Panc1 (cell line): ENCODE data around the gene ZFPL1. TPM values are rescaled to one million over a fixed set of nuclear protein-coding genes. Genes with fewer than 3 reads are reported as not detected.

ENCODE experiments used
- ATAC-seq: fragments of 200-7000 bp; cut with Tn5 transposase; 2 replicates; pipeline ENCODE4 v1.9.1; 2020; ENCODE audit warnings: mild to moderate bottlenecking, moderate library complexity
- BruUV-seq: library from RNA; stranded (reverse); fragments of 400-500 nt; replicated peaks from 2 replicates; lab custom pipeline; 2021; lab: Mats Ljungman, UMichigan
- CTCF ChIA-PET: fragments of 300-600 bp; sonication (Branson Sonifier 250); formaldehyde crosslinking; loops from one replicate; lab custom pipeline; 2022; ENCODE audit warnings: antibody characterized with exemption; lab: Charles Lee
- POLR2A ChIA-PET: fragments of 300-600 bp; sonication (Branson Sonifier 250); formaldehyde crosslinking; loops from one replicate; lab custom pipeline; 2022; ENCODE audit warnings: antibody characterized with exemption; lab: Charles Lee
- DNase-seq: peaks from one replicate; pipeline ENCODE4 v3.0.0-alpha.2; 2010; ENCODE audit warnings: low read depth, low spot score
- H3K27ac ChIP-seq: 2 replicates; pipeline ENCODE4 v1.5.1; 2011; ENCODE audit warnings: mild to moderate bottlenecking, low read length, inconsistent platforms
- H3K27me3 ChIP-seq: fragments of 200-500 bp; sonication (Bioruptor generic); 2 replicates; pipeline ENCODE4 v1.6.0; 2014; ENCODE audit warnings: low read length, inconsistent platforms; ENCODE audit not compliant: control insufficient read depth, insufficient read depth
- H3K36me3 ChIP-seq: fragments of 200-500 bp; sonication (Bioruptor generic); 2 replicates; pipeline ENCODE4 v1.5.1; 2014; ENCODE audit warnings: inconsistent platforms, mild to moderate bottlenecking, low read length, moderate library complexity; ENCODE audit not compliant: control insufficient read depth, insufficient read depth
- H3K4me1 ChIP-seq: 2 replicates; pipeline ENCODE4 v1.5.1; 2011; ENCODE audit warnings: inconsistent platforms, mild to moderate bottlenecking, low read length, moderate library complexity; ENCODE audit not compliant: control insufficient read depth, insufficient read depth
- H3K4me3 ChIP-seq, 2 experiments: 2 replicates each; pipeline ENCODE4 v1.5.1; 2011 to 2012; ENCODE audit warnings: low read depth in 2 of 2, low read length in 2 of 2, mild to moderate bottlenecking in 2 of 2, inconsistent platforms in 1 of 2, moderate library complexity in 1 of 2
- H3K9me3 ChIP-seq: fragments of 200-500 bp; sonication (Bioruptor generic); 2 replicates; pipeline ENCODE4 v1.5.1; 2014; ENCODE audit warnings: low read depth, mild to moderate bottlenecking, inconsistent platforms, low read length, moderate library complexity; ENCODE audit not compliant: control insufficient read depth, insufficient read depth
- CTCF ChIP-seq: fragments of 450-650 bp; IDR thresholded peaks from 2 replicates; pipeline ENCODE4 v1.5.1; 2017; ENCODE audit warnings: mild to moderate bottlenecking
- POLR2AphosphoS5 ChIP-seq: IDR thresholded peaks from 2 replicates; pipeline ENCODE4 v1.6.1; 2012; ENCODE audit warnings: mild to moderate bottlenecking, low read depth, low read length, moderate library complexity
- REST ChIP-seq, 2 experiments: IDR thresholded peaks; 2 replicates each; pipeline ENCODE4 v1.6.1; 2011 to 2012; ENCODE audit warnings: low read depth in 2 of 2, control low read depth in 1 of 2, low read length in 1 of 2, mild to moderate bottlenecking in 1 of 2, moderate library complexity in 1 of 2; ENCODE audit not compliant: insufficient read depth in 1 of 2
- SIN3A ChIP-seq: IDR thresholded peaks from 2 replicates; pipeline ENCODE4 v1.6.1; 2012; ENCODE audit warnings: low read depth, mild to moderate bottlenecking, low read length, moderate library complexity, borderline replicate concordance; ENCODE audit not compliant: insufficient read depth
- TCF7L2 ChIP-seq: IDR thresholded peaks from 2 replicates; pipeline ENCODE4 v1.6.1; 2011; ENCODE audit warnings: mild to moderate bottlenecking, low read depth, low read length, inconsistent platforms
- in situ Hi-C: cut with HindIII; loops from 2 replicates; pipeline ENCODE4 v1.10.0; 2016; ENCODE audit warnings: low sequenced_read_pairs, low pct_unique_long_range_greater_than_20kb
- intact Hi-C: fragments of 100-400 bp; cut with micrococcal nuclease; formaldehyde crosslinking; loops from one replicate; pipeline ENCODE4 v1.10.0; 2022; ENCODE audit not compliant: unreplicated experiment
- total RNA-seq: library from RNA; stranded (reverse); gene quantifications from one replicate; pipeline ENCODE4 v1.2.1, GENCODE V29; 2021; ENCODE audit not compliant: unreplicated experiment

ZFPL1 gene
- total RNA-seq, 1 experiment from 2014 or later: 68.4 TPM

- H3K27me3 ChIP-seq: no peaks in the 10 kb centered on the region
- POLR2A ChIA-PET: no interaction called here
- BruUV-seq: no TSS peak
These were observed 28.5 kb upstream of the ZFPL1 start for GRCh38 chr11:65055538-65055937.

DNA sequence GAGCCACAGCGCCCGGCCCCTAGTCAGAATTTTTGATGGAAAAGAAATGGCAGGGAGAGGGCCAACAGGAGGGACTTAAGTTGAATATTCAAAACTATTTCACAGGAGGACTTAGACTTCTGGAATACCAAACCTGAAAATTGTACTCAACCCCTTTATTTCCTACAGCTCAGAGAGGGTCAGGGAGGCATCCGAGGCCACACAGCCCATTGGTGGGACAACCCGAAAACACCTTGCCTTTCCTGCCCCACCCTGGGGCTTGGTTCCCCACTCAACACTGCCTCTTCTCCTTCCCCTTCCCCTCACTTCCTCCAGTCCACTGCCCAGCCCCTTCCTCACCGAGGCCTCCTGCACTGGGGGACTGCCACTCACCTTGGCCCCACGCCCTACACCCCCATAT, 27.0 kb upstream of the ZFPL1 start:
- in situ Hi-C loops: no loop called here
- TF ChIP-seq CTCF (no peak), TCF7L2 (no peak)
- ChIA-PET POLR2A (no interaction called here), CTCF (no interaction called here)
- Histone ChIP-seq H3K4me3 (no peak overlapping the region), H3K27me3 (no peaks in the 10 kb centered on the region), H3K4me1 (no peaks in the 10 kb centered on the region), H3K9me3 (no peaks in the 10 kb centered on the region), H3K36me3 (no peaks in the 10 kb centered on the region), H3K27ac (no peak overlapping the region)
- BruUV-seq: no TSS peak
- DNase-seq (no peak), ATAC-seq (no peak)
- intact Hi-C loops: no loop called here

More at GRCh38 chr11:65055538-65055937, 28.5 kb upstream of the ZFPL1 start:
- intact Hi-C loops: no loop called here
- in situ Hi-C loops: no loop called here
- H3K36me3 ChIP-seq: no peaks in the 10 kb centered on the region
- TF ChIP-seq SIN3A: no peak
- no peak for TF ChIP-seq TCF7L2
- no peak for TF ChIP-seq CTCF
- no peak for TF ChIP-seq POLR2AphosphoS5
- TF ChIP-seq REST (IDR thresholded peaks at IDR 0.05; ENCODE audit: insufficient read depth in 1 of 2, low read depth in 2 of 2, low read length in 1 of 2): no peak
- CTCF ChIA-PET: interaction anchor here (0.8 kb wide), 1 partner anchor 28 kb away, joined by 4 read pairs; the partner anchor contains the start of gene SNX15
- ATAC-seq: no peak
- no peak for DNase-seq
- no peak overlapping the region for H3K4me3 ChIP-seq
- H3K27ac ChIP-seq: no peak overlapping the region
- no peaks in the 10 kb centered on the region for H3K9me3 ChIP-seq
- no peaks in the 10 kb centered on the region for H3K4me1 ChIP-seq
